Measurements from ENCODE around the gene SIRPG.

DNA sequence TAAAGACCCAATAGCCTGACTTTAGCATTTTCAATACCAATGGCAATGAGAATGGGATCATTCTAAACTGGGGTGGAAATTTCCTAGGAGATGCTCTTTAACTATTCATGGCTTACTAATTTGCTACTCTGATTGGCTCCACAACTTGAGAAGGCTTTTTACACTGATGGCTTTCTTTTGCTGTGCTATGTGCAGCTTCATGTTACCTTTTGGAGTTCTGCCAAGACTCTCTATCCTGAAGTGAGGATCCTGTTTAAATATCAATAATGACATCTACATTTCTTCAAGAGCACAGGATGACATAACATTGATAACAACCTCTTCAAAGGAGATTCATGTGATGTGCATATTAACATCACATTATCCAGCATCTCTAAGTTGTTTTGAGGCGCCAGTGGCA is 43.4 kb upstream of the SIRPG start:
- no peak for TF ChIP-seq YY1 (IDR thresholded peaks at IDR 0.05; ENCODE audit: low read depth)
- no peak for TF ChIP-seq EP300 (IDR thresholded peaks at IDR 0.05; ENCODE audit: borderline replicate concordance)
- no peak for TF ChIP-seq MAX (IDR thresholded peaks at IDR 0.05)
- no peak for TF ChIP-seq CEBPB (IDR thresholded peaks at IDR 0.05)
- no peak for TF ChIP-seq RAD21 (IDR thresholded peaks at IDR 0.05; ENCODE audit: low read depth)
- TF ChIP-seq REST (IDR thresholded peaks at IDR 0.05; ENCODE audit: low read depth): no peak
- TF ChIP-seq USF1 (IDR thresholded peaks at IDR 0.05): no peak
- TF ChIP-seq TEAD4 (IDR thresholded peaks at IDR 0.05): no peak
- TF ChIP-seq NFIC (IDR thresholded peaks at IDR 0.05): no peak
- TF ChIP-seq CREB1 (IDR thresholded peaks at IDR 0.05; ENCODE audit: low read depth): no peak
- TF ChIP-seq TAF1 (IDR thresholded peaks at IDR 0.05; ENCODE audit: low read depth): no peak
